ENCODE measurements around the gene NRIP2.

GRCh38 chr12:2858334-2858733, 23.5 kb upstream of the NRIP2 start:
- TF ChIP-seq CTCF (conservative IDR thresholded peaks at IDR 0.05 in 1 of 2, IDR thresholded peaks at IDR 0.05 in 1 of 2; ENCODE audit: low read depth in 1 of 2, low read length in 2 of 2) (no peak), EZH2 (IDR thresholded peaks at IDR 0.05; ENCODE audit: low read length, missing control alignments) (no peak)

Measured in fibroblast of lung (primary cell).